ENCODE data around the gene PIAS3. TPM values are rescaled to one million over a fixed set of nuclear protein-coding genes. Genes with fewer than 3 reads are reported as not detected.

PIAS3 gene
- total and polyA plus RNA-seq, 10 of the 15 experiments (the other 5 are each of a cell fraction or from before 2014, with no cell fraction given), result 0.85 to 14.9 (median 10.6) TPM

DNA sequence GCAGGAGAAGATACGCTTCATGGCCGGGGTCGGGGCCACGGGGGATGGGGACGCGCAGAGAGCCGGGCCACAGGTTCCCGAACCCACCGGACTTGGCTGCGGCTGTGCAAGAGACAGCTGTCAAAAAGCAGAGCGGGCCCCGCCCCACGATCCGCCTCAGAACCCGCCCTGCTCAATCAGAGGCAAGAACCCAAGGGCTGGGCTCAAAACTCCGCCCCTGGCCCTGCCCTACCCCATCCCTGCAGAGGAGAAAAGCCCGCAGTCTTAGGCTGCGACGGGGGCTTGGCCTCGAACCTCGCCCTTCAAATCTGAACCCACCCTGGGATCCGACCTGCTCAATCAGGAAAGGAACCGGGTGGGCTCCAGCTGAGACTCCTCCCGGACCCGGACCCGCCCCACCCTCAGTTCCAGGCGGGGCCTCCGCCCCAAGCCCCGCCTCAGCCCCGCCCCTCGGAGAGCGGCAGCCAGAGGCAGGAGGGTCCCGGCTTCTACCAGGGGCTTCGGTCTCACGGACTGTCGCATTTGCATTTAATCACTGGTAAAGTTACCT lies 26.9 kb upstream of the PIAS3 start, which contains the start of gene ANKRD35:
ANKRD35 (minus strand) TSS at position 129 of the 550 bp plus-strand sequence; CDS start at position 21, 108 bp downstream.
- in situ Hi-C loops (cut with MboI), result no loop called here
- TF ChIP-seq SP1 (IDR thresholded peaks at IDR 0.05; ENCODE audit: low read depth, low read length), result peak; percentile 58
- TF ChIP-seq, protein P1, sequence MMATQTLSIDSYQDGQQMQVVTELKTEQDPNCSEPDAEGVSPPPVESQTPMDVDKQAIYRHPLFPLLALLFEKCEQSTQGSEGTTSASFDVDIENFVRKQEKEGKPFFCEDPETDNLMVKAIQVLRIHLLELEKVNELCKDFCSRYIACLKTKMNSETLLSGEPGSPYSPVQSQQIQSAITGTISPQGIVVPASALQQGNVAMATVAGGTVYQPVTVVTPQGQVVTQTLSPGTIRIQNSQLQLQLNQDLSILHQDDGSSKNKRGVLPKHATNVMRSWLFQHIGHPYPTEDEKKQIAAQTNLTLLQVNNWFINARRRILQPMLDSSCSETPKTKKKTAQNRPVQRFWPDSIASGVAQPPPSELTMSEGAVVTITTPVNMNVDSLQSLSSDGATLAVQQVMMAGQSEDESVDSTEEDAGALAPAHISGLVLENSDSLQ (IDR thresholded peaks at IDR 0.05), result peak; percentile 54
- TF ChIP-seq, protein P2, sequence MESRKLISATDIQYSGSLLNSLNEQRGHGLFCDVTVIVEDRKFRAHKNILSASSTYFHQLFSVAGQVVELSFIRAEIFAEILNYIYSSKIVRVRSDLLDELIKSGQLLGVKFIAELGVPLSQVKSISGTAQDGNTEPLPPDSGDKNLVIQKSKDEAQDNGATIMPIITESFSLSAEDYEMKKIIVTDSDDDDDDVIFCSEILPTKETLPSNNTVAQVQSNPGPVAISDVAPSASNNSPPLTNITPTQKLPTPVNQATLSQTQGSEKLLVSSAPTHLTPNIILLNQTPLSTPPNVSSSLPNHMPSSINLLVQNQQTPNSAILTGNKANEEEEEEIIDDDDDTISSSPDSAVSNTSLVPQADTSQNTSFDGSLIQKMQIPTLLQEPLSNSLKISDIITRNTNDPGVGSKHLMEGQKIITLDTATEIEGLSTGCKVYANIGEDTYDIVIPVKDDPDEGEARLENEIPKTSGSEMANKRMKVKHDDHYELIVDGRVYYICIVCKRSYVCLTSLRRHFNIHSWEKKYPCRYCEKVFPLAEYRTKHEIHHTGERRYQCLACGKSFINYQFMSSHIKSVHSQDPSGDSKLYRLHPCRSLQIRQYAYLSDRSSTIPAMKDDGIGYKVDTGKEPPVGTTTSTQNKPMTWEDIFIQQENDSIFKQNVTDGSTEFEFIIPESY (IDR thresholded peaks at IDR 0.05), result no peak
- ChIA-PET RAD21 (ENCODE audit: unreplicated experiment) (no interaction called here), SMC1A (ENCODE audit: uncharacterized antibody, unreplicated experiment) (interaction anchor here (0.9 to 1.2 kb wide), 2 partner anchors 9 to 13 kb away, joined by 3 read pairs; no protein-coding TSS in a partner anchor), POLR2A (interaction anchor here (1.1 kb wide), 1 partner anchor 27 kb away, joined by 3 read pairs; the partner anchor contains the start of gene PIAS3), CTCF (interaction anchor here (0.9 to 2.7 kb wide), 8 partner anchors 24 to 164 kb away, joined by 3 to 9 read pairs (median 3); partner anchors contain the start of genes ITGA10, NUDT17 and PIAS3)
- Histone ChIP-seq H3K9ac (ENCODE audit: control insufficient read depth, insufficient read depth, low read length) (no peak within 1 kb of the TSS), H4K20me1 (ENCODE audit: control insufficient read depth, insufficient read depth) (no peaks in the 10 kb centered on the region), H2AFZ (ENCODE audit: control insufficient read depth, low read depth, low read length) (peak within 1 kb of the TSS; percentile 88), H3K36me3 (ENCODE audit: control insufficient read depth in 2 of 2, insufficient read depth in 2 of 2, low read length in 1 of 2) (no peaks in the 10 kb centered on the region), H3K4me2 (ENCODE audit: control insufficient read depth, insufficient read depth) (peak within 1 kb of the TSS; percentile 59), H3K9me3 (replicated peaks; ENCODE audit: control insufficient read depth, insufficient read depth, low read length) (no peaks in the 10 kb centered on the region), H3K27ac (ENCODE audit: control insufficient read depth, insufficient read depth) (no peak within 1 kb of the TSS), H3K27me3 (replicated peaks in 1 of 2; ENCODE audit: control insufficient read depth in 2 of 2, insufficient read depth in 2 of 2, low read length in 1 of 2) (peaks cover 2 to 7% of the 10 kb centered on the region in 2 experiments; a peak in 2 of 4 replicates), H3K79me2 (ENCODE audit: control insufficient read depth, insufficient read depth, low read length) (no peaks in the 10 kb centered on the region), H3K4me3 (peak within 1 kb of the TSS; percentile 73), H3K4me1 (ENCODE audit: control insufficient read depth, insufficient read depth, low read length) (no peaks in the 10 kb centered on the region)
- FAIRE-seq (peak; percentile 78), DNase-seq (ENCODE audit: low read depth, low spot score) (no peak), ATAC-seq (peak; percentile 100)
- intact Hi-C loops (cut with micrococcal nuclease; ENCODE audit: unreplicated experiment), result no loop called here
- no TSS peak for BruUV-seq (replicated peaks)
- under 1% methylated on average over 22 of the region's 36 CpGs for WGBS (ENCODE audit: insufficient coverage, insufficient replicate concordance, low lambda C conversion rate, missing lambda C conversion rate)
